Esophagus muscularis mucosa (tissue), 4 donors: ENCODE data around the gene GPC5.

Experiments used
- CTCF ChIP-seq, 3 experiments: fragments of 200-600 bp in 2 of 3; fragments of 450-650 bp in 1 of 3; sonication (generic) in 2 of 3; IDR thresholded peaks; one replicate each; pipeline ENCODE4 v1.5.1; 2017 to 2019; ENCODE audit warnings: antibody characterized with exemption in 3 of 3, mild to moderate bottlenecking in 2 of 3, moderate library complexity in 1 of 3
- EP300 ChIP-seq: sonication (generic); formaldehyde crosslinking; IDR thresholded peaks from one replicate; pipeline ENCODE4 v1.6.1; 2017; ENCODE audit warnings: antibody characterized with exemption
- POLR2A ChIP-seq: fragments of 450-650 bp; IDR thresholded peaks from one replicate; pipeline ENCODE4 v1.6.1; 2017; ENCODE audit warnings: antibody characterized with exemption, moderate library complexity, mild to moderate bottlenecking, low read depth
- POLR2AphosphoS5 ChIP-seq, 2 donors: sonication (generic); formaldehyde crosslinking; IDR thresholded peaks; one replicate each; pipeline ENCODE4 v1.6.1; 2017; ENCODE audit warnings: antibody characterized with exemption in 2 of 2

GRCh38 chr13:91660076-91660415 is 261.6 kb downstream of the GPC5 start:
- no peak for TF ChIP-seq POLR2A
- no peak for TF ChIP-seq CTCF (IDR thresholded peaks at IDR 0.05)
- no peak for TF ChIP-seq EP300
- TF ChIP-seq POLR2AphosphoS5 (IDR thresholded peaks at IDR 0.05), result no peak
